IPS DF 6.9 (cell line): ENCODE data around the gene FBP1.
"Not testable (repeated sequence)": the region's sequence is repeated elsewhere in the genome, so short reads cannot be mapped to it uniquely, and the experiment has no call there.

ENCODE experiments used
- DNase-seq: peaks from one replicate; pipeline ENCODE4 v3.0.0-alpha.2; 2013; ENCODE audit warnings: low read depth, low spot score
- H3K27ac ChIP-seq: one replicate; pipeline ENCODE4 v1.5.1; 2013; ENCODE audit warnings: low read length, control low read depth
- H3K27me3 ChIP-seq: 2 replicates; pipeline ENCODE4 v1.6.1; 2013; ENCODE audit warnings: mild to moderate bottlenecking, low read length; ENCODE audit not compliant: control insufficient read depth, insufficient read depth
- H3K36me3 ChIP-seq: 2 replicates; pipeline ENCODE4 v1.6.1; 2013; ENCODE audit warnings: low read length; ENCODE audit not compliant: control insufficient read depth, insufficient read depth
- H3K4me1 ChIP-seq: 2 replicates; pipeline ENCODE4 v1.6.1; 2013; ENCODE audit warnings: low read length; ENCODE audit not compliant: control insufficient read depth, insufficient read depth
- H3K4me3 ChIP-seq: 2 replicates; pipeline ENCODE4 v1.5.1; 2013; ENCODE audit warnings: mild to moderate bottlenecking, low read length
- H3K9me3 ChIP-seq: 2 replicates; pipeline ENCODE4 v1.6.1; 2013; ENCODE audit warnings: low read length, inconsistent platforms; ENCODE audit not compliant: control insufficient read depth, insufficient read depth
- WGBS: extraction: QIAGEN DNeasy Blood & Tissue Kit; methylation state at CpG from one replicate; pipeline ENCODE4 v1.1.7; 2013; ENCODE audit warnings: mixed read lengths, missing lambda C conversion rate; ENCODE audit not compliant: insufficient read length, insufficient coverage; 5-methylcytosine and 5-hydroxymethylcytosine counted together

The FBP1 gene

GRCh38 chr9:94600715-94601114 is 38.6 kb downstream of the FBP1 start:
- H3K4me3 ChIP-seq = no peak overlapping the region
- WGBS = no CpG with 5 or more reads among the region's 10 CpGs
- no peak for DNase-seq
- no peaks in the 10 kb centered on the region for H3K36me3 ChIP-seq
- H3K27ac ChIP-seq = no peak overlapping the region
- H3K9me3 ChIP-seq = no peaks in the 10 kb centered on the region
- H3K4me1 ChIP-seq = no peaks in the 10 kb centered on the region
- no peaks in the 10 kb centered on the region for H3K27me3 ChIP-seq

DNA sequence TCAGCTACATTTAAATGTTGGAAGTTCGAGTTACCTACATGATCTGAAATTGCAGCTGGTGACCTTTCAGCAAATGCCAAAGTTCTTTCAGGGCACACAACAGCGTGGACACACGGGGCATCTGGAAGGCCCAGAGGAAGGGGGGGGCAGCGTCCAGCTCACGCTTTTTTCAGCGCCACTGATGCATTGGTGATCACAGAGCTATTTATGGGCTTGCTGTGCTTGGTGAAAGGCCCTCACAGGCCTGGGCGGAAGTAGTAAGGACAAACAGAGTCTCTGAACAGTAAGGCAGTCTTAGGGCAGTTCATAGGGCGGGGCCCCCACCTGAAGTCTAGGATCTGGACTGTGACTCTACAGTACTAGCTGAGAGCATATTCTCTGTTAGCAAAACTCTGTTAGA is 39.1 kb downstream of the FBP1 start:
- Histone ChIP-seq H3K27me3 (no peaks in the 10 kb centered on the region), H3K27ac (no peak overlapping the region), H3K4me1 (no peaks in the 10 kb centered on the region), H3K4me3 (no peak overlapping the region), H3K9me3 (no peaks in the 10 kb centered on the region), H3K36me3 (no peaks in the 10 kb centered on the region)
- WGBS = no CpG with 5 or more reads among the region's 8 CpGs
- DNase-seq = no peak

GRCh38 chr9:94599102-94599501 is 40.2 kb downstream of the FBP1 start:
- Histone ChIP-seq H3K9me3 (no peaks in the 10 kb centered on the region), H3K27ac (no peak overlapping the region), H3K4me1 (no peaks in the 10 kb centered on the region), H3K27me3 (no peaks in the 10 kb centered on the region), H3K36me3 (no peaks in the 10 kb centered on the region), H3K4me3 (no peak overlapping the region)
- WGBS = no CpG with 5 or more reads among the region's 7 CpGs
- DNase-seq = no peak

- Histone ChIP-seq H3K9me3 (no peaks in the 10 kb centered on the region), H3K27me3 (no peaks in the 10 kb centered on the region), H3K4me3 (no peak within 1 kb of the TSS), H3K36me3 (no peaks in the 10 kb centered on the region), H3K4me1 (no peaks in the 10 kb centered on the region), H3K27ac (no peak within 1 kb of the TSS)
- no CpG with 5 or more reads among the region's 21 CpGs for WGBS
- no peak for DNase-seq
These were observed 45.6 kb downstream of the FBP1 start, which contains the start of gene FBP2 for GRCh38 chr9:94593459-94594345. Gene FBP2, minus strand, starts transcription at chr9:94593824. Its CDS starts 98 bp downstream, at chr9:94593726.

- no CpG with 5 or more reads among the region's 7 CpGs for WGBS
- DNase-seq, H3K27me3 ChIP-seq, H3K9me3 ChIP-seq, H3K4me3 ChIP-seq, H3K27ac ChIP-seq, H3K36me3 ChIP-seq, H3K4me1 ChIP-seq: not testable (repeated sequence)
These were observed 46.6 kb downstream of the FBP1 start for GRCh38 chr9:94592683-94593082.

- Histone ChIP-seq H3K27me3 (no peaks in the 10 kb centered on the region), H3K27ac (no peak overlapping the region), H3K4me1 (no peaks in the 10 kb centered on the region), H3K36me3 (no peaks in the 10 kb centered on the region), H3K9me3 (no peaks in the 10 kb centered on the region), H3K4me3 (no peak overlapping the region; the same call in 1 of the 2 replicates)
- WGBS = no CpG with 5 or more reads among the region's 8 CpGs
- no peak for DNase-seq
These were observed 47.4 kb downstream of the FBP1 start for GRCh38 chr9:94591876-94592275.

GRCh38 chr9:94591046-94591545 is 48.2 kb downstream of the FBP1 start:
- H3K4me1 ChIP-seq, DNase-seq, H3K27ac ChIP-seq, H3K9me3 ChIP-seq, H3K4me3 ChIP-seq, H3K36me3 ChIP-seq, H3K27me3 ChIP-seq: not testable (repeated sequence)
- no CpG with 5 or more reads among the region's 38 CpGs for WGBS

- Histone ChIP-seq H3K9me3 (no peaks in the 10 kb centered on the region), H3K36me3 (no peaks in the 10 kb centered on the region), H3K4me3 (no peak overlapping the region), H3K27ac (no peak overlapping the region), H3K4me1 (no peaks in the 10 kb centered on the region), H3K27me3 (no peaks in the 10 kb centered on the region)
- no peak for DNase-seq
- WGBS = no CpG with 5 or more reads among the region's 9 CpGs
These were observed 50.6 kb downstream of the FBP1 start for GRCh38 chr9:94588681-94589080.

- H3K9me3 ChIP-seq = no peaks in the 10 kb centered on the region
- no CpG with 5 or more reads among the region's 9 CpGs for WGBS
- no peak overlapping the region for H3K27ac ChIP-seq
- no peaks in the 10 kb centered on the region for H3K4me1 ChIP-seq
- no peaks in the 10 kb centered on the region for H3K36me3 ChIP-seq
- H3K4me3 ChIP-seq = no peak overlapping the region
- DNase-seq = no peak
- H3K27me3 ChIP-seq = no peaks in the 10 kb centered on the region
These were observed 52.5 kb downstream of the FBP1 start for GRCh38 chr9:94586814-94587213.

- no peaks in the 10 kb centered on the region for H3K9me3 ChIP-seq
- WGBS = no CpG with 5 or more reads among the region's 4 CpGs
- no peak overlapping the region for H3K27ac ChIP-seq
- DNase-seq = no peak
- H3K4me1 ChIP-seq = no peaks in the 10 kb centered on the region
- no peak overlapping the region for H3K4me3 ChIP-seq
- no peaks in the 10 kb centered on the region for H3K27me3 ChIP-seq
- H3K36me3 ChIP-seq = no peaks in the 10 kb centered on the region
These were observed 53.0 kb downstream of the FBP1 start for GRCh38 chr9:94586316-94586715.

- no peak for DNase-seq
- Histone ChIP-seq H3K9me3 (no peaks in the 10 kb centered on the region), H3K36me3 (no peaks in the 10 kb centered on the region), H3K4me1 (no peaks in the 10 kb centered on the region), H3K27me3 (no peaks in the 10 kb centered on the region), H3K4me3 (no peak overlapping the region), H3K27ac (no peak overlapping the region)
- WGBS = no CpG with 5 or more reads among the region's 6 CpGs
These were observed 54.8 kb downstream of the FBP1 start for GRCh38 chr9:94584555-94584954.
